HG03039 (cell line): ENCODE data around the gene RANGRF.
"Not testable (repeated sequence)": the region's sequence is repeated elsewhere in the genome, so short reads cannot be mapped to it uniquely, and the experiment has no call there.

Source experiments
- ATAC-seq: cut with Tn5 transposase; IDR thresholded peaks from one replicate; pipeline ENCODE4 v1.9.1; 2021; ENCODE audit warnings: mild to moderate bottlenecking, moderate library complexity; ENCODE audit not compliant: unreplicated experiment

Gene RANGRF, protein sequence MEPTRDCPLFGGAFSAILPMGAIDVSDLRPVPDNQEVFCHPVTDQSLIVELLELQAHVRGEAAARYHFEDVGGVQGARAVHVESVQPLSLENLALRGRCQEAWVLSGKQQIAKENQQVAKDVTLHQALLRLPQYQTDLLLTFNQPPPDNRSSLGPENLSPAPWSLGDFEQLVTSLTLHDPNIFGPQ

DNA sequence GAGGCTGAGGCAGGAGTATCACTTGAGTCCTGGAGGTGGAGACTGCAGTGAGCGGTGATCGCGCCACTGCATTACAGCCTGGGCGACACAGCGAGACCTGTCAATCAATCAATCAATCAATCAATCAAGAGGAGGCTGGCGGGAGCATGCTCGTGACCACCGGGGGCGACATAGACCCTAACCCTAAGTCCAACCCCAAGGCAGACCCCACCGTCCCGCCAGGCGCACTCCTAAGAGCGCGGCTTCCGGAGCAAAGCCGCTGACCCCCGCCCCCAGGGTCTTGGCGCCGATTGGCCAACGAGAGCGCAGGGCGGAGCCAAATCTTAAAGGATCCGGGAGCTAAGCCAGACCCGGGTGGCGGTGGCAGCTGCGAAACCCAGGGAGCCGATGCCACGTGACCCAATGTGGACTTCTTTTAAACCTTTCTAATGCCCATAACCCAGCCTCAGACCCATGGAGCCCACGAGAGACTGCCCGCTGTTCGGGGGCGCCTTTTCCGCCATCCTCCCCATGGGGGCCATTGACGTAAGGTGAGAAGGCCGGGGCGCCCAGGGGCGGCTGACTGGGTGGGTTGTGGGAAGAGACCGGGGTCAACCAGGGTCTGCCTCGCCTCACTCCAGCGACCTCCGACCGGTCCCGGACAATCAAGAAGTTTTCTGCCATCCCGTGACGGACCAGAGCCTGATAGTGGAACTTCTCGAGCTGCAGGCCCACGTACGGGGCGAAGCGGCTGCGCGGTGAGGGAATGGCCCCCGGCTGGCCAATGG lies at the start of gene RANGRF:
TSS of gene RANGRF (plus strand) at position 335 of the 767 bp plus-strand sequence. CDS start at position 454, 119 bp downstream.
- ATAC-seq, result peak; percentile 76

DNA sequence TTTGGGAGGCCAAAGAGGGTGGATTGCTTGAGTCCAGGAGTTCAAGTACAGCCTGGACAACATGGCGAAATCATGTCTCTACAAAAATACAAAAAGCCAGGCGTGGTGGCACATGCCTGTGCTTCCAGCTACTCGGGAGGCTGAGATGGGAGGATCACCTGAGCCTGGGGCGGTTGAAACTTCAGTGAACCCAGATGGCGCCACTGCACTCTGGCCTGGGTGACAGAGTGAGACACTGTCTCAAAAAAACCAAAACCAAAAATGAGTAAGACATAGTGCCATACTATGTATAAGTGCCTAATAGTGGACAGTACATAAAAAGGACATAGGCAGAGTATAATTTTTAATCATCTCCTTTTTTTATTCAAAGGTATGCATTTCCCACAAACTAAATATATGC lies 44.6 kb upstream of the RANGRF start:
- ATAC-seq, result no peak

DNA sequence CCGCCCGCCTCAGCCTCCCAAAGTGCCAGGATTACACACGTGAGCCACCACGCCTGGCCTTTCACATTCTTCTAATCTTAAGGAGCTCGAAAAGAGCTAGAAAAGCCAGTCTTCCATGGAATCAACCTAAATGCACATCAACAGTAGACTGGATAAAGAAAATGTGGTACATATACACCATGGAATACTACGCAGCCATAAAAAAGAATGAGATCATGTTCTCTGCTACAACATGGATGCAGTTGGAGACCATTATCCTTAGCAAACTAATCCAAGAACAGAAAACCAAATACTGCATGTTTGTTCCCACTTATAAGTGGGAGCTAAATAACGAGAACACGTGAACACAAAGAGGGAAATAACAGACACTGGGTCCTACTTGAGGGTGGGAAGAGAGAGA lies 43.7 kb upstream of the RANGRF start:
- no peak for ATAC-seq

DNA sequence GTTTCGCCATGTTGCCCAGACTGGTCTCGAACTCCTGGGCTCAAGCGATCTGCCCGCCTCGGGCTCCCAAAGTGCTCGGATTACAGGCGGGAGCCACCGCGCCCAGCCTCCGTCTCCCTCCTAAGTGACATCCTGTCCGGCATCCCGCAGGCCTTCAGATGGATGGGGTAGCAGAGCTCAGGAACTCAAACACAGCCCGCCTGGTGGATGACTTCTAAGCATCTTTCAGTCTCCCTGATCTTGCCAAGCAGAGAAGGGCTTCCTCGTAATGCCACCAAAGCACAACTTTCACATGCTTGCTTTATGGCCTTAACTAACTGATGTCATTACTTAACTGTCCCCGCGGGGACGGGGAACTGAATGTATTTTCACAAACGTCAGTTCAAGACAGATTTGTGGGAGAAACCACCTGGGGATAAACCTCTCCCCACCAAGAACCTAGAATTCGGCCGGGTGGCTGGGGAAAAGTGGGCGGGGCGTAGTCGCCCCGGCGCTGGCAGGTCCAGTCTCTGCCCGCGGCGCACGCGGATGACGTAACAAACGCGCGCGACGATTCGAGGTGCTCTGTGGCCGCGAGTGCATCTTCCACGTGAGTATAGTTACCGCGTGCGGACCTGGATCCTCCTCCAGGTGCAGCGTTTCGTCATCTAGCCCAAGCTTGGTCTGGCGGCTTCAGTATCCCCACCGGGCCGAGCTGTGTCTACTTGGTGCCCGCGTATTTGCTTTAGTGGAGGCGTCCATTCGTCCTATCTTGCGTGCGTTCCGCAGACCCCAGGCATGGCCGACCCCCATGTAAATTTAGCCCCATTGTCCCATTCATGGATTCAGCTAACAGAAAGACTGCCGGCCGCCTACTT lies 39.5 kb upstream of the RANGRF start, which contains the start of gene PFAS:
TSS of gene PFAS (plus strand) at position 539 of the 857 bp plus-strand sequence. CDS start 4,649 bp downstream, outside the sequence.
- peak; percentile 58 for ATAC-seq

DNA sequence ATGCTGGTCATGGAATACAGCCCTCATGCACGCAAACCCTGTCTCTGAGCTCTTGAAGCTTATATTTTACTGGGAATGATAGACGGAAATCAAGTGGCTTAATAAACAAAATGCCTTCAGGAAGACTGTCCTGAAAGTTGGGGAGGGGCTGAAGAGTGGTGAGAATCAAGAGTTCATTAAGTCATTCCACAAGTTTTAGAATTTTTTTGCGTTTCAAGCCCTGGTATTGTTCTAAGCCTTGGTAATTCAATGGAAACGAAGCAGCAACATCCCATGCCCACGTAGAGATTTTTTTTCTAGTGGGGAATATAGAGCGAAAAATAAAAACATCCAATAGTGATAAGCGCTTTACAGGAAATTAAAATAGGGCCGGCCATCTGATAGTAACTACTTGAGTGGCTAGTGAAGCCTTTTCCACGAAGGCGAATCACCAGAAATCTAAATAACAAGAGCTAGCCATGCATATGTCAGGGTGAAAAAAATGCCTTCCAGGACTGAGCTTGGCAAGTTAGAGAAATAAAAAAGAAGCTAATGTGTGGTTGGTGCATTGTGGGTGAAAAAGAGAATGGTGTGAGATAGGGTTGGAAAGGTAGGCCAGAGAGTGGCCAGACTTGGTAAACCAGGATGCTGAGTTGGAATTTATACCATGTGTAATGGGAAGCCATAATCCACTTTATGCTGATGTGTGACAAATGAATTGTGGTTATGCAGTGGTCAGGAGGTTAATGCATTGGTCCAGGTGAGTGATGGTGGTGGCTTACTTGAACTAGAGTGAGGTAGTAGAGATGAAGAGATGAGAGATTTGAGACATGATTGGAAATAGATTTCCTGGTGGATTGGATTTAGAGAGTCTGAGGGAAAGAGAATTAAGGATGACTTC lies 38.6 kb upstream of the RANGRF start:
- ATAC-seq, result no peak

DNA sequence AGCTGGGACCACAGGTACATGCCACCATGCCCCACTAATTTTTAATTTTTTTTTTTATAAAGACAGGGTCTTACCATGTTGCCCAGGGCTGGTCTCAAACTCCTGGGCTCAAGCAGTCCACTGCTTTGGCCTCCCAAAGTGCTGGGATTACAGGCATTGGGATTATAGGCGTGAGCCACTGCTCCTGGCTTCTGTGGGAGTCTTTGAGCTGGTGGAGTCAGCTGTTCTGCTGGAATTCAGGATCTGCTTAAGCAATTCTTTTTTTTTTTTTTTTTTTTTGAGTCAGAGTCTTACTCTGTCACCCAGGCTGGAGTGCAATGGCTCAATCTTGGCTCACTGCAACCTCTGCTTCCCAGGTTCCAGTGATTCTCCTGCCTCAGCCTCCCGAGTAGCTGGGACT lies 37.1 kb upstream of the RANGRF start:
- ATAC-seq, result not testable (repeated sequence)

DNA sequence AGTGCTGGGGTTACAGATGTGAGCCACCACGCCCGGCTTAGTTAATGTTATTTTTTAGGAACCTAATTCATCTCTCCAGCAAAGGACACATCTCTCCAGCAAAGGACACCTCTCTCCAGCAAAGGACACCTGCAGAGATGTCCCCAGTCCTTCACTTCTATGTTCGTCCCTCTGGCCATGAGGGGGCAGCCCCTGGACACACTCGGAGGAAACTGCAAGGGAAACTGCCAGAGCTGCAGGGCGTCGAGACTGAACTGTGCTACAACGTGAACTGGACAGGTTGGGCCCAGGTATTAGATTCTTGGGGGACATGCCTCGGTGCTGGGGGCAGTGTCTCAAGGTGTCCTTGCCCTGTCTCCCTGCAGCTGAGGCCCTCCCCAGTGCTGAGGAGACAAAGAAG lies 34.7 kb upstream of the RANGRF start:
- ATAC-seq, result no peak

DNA sequence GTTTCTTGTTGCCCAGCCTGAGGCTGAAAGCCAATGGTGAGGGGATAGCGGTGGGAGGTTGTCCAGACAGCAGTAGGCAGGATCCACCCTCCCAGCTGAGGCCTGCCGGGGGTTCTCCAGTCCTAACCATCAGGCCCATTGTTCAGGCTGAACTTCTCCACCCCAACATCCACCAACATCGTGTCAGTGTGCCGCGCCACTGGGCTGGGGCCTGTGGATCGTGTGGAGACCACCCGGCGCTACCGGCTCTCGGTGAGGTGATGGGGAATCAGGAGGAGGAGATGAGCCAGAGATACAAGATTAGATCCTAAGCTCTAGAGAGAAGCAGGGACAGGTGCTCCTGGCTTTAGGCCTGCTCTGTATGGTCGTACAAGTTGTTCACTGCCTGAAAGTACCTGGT lies 33.6 kb upstream of the RANGRF start:
- ATAC-seq, result no peak

DNA sequence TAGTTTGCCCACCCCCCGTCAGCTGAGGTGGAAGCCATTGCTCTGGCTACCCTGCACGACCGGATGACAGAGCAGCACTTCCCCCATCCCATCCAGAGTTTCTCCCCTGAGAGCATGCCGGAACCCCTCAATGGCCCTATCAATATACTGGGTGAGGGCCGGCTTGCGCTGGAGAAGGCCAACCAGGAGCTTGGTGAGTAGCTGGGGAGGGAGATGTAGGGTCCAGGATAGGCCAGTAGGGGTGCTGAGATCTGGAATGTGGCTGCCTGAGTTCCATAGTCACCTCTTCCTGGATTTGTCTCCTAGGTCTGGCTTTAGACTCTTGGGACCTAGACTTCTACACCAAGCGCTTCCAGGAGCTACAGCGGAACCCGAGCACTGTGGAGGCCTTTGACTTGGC lies 33.0 kb upstream of the RANGRF start:
- ATAC-seq, result no peak

DNA sequence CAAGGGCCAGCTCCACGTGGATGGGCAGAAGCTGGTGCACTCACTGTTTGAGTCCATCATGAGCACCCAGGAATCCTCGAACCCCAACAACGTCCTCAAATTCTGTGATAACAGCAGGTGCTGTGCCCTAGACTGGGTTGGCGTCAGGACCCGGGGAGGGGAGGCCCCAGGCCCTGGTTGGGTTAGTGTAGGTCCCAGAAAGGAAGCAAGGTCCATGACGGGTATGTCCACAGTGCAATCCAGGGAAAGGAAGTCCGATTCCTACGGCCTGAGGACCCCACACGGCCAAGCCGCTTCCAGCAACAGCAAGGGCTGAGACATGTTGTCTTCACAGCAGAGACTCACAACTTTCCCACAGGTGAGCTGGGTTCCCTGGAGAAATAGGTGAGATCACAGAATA lies 32.2 kb upstream of the RANGRF start:
- ATAC-seq, result no peak

DNA sequence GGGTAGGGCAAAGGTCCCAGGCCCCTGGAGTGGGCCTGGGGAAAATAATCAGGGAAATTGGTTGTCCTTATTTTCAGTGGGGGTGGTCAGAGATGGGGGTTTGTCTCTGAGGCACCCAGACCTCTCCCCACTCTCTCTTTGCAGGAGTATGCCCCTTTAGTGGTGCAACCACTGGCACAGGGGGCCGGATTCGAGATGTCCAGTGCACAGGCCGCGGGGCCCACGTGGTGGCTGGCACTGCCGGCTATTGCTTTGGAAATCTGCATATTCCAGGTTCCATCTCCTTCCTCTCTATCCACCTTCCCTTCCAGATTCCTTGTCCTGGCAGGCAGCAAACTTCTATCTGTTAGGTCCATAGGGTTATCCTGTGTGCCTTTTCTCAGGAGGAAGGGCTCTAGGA lies 31.8 kb upstream of the RANGRF start:
- ATAC-seq, result no peak

DNA sequence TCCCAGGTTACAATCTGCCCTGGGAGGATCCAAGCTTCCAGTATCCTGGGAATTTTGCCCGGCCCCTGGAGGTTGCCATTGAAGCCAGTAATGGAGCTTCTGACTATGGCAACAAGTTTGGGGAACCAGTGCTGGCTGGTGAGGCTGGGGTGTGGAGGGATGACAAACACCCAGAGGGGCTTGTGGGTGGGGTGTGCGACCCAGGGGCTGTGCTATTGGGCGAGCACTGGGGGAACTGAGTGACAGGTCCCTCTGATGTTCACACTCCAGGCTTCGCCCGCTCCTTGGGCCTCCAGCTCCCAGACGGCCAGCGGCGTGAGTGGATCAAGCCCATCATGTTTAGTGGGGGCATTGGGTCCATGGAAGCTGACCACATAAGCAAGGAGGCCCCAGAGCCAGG lies 30.7 kb upstream of the RANGRF start:
- ATAC-seq, result no peak

DNA sequence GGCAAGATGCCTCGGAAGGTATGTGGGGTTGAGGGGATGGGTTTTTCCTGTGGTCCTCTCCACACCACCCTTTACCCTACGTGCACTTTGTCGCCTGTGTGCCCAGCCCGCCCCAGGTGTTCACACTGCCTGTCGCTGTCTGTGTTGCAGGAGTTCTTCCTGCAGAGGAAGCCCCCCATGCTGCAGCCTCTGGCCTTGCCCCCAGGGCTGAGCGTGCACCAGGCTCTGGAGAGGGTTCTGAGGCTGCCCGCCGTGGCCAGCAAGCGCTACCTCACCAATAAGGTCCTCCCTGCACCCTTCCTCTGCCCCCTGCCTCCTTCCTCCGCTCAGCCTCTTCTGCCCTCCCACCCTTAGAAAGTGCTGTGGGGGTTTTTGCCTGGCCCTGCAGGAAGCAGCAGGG lies 24.1 kb upstream of the RANGRF start:
- no peak for ATAC-seq

DNA sequence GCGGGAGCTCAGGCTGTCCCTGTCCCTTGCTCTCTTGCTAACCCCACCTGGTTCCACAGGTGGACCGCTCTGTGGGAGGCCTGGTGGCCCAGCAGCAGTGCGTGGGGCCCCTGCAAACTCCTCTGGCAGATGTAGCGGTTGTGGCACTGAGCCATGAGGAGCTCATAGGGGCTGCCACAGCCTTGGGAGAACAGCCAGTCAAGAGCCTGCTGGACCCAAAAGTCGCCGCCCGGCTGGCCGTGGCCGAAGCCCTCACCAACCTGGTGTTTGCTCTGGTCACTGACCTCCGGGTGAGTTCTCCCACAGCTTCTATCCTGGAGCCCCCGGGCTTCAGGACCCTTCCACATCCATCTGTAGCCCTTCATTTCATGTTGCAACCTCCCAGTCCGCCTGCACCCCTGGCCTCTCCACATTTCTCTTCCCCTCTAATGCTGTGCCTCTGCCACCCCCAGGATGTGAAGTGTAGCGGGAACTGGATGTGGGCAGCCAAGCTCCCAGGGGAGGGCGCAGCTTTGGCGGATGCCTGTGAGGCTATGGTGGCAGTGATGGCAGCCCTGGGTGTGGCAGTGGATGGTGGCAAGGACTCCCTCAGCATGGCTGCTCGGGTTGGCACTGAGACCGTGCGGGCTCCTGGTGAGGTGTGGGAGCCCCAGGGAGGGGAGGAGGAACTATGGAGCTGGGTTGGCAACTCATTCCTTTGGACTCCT lies 23.5 kb upstream of the RANGRF start:
- no peak for ATAC-seq

DNA sequence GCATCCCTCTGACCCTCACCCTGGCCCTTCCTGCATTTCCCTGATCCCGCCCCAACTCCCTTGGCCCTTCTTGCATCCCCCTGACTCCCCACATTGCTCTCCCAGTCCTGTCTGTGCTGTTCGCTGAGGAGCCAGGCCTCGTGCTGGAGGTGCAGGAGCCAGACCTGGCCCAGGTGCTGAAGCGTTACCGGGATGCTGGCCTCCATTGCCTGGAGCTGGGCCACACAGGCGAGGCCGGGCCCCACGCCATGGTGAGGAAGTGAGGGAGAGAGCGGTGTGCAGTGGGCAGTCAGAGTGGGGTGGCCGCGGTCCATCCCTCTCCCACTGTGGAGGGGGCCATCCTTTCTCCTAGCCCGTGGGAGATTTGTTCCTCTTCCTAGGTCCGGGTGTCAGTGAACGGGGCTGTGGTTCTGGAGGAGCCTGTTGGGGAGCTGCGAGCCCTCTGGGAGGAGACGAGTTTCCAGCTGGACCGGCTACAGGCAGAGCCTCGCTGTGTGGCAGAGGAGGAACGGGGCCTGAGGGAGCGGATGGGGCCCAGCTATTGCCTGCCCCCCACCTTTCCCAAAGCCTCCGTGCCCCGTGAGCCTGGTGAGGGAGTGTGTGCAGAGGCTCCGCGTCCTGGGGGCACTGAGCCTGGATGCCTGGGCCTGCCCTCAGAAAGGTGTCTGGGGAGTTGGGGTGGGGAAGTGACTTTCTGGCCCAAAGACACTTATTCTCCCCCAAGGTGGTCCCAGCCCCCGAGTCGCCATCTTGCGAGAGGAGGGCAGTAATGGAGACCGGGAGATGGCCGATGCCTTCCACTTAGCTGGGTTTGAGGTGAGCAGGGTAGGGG lies 21.6 kb upstream of the RANGRF start:
- ATAC-seq, result no peak

DNA sequence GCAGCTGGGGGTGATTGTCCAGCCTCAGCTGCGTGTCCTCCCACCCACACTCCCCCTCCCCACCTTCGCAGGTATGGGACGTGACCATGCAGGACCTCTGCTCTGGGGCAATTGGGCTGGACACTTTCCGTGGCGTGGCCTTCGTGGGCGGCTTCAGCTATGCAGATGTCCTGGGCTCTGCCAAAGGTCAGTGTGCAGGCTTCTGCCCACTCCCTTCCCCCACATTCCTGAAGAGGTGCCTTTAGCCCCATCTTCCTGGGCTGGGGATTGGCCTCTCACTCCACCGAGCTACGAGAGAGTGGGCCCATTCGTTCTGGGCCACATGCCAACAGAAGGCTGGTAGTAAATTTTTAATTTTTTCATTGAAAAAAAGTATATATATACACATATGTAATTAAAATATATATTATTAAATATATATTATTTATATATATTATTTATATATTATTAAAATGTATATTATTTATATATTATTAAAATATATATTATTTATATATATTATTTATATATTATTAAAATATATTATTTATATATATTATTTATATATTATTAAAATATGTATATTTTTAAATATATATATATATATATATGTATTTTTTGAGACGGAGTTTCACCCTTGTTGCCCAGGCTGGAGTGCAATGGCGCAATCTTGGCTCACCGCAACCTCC lies 20.9 kb upstream of the RANGRF start:
- no peak for ATAC-seq

DNA sequence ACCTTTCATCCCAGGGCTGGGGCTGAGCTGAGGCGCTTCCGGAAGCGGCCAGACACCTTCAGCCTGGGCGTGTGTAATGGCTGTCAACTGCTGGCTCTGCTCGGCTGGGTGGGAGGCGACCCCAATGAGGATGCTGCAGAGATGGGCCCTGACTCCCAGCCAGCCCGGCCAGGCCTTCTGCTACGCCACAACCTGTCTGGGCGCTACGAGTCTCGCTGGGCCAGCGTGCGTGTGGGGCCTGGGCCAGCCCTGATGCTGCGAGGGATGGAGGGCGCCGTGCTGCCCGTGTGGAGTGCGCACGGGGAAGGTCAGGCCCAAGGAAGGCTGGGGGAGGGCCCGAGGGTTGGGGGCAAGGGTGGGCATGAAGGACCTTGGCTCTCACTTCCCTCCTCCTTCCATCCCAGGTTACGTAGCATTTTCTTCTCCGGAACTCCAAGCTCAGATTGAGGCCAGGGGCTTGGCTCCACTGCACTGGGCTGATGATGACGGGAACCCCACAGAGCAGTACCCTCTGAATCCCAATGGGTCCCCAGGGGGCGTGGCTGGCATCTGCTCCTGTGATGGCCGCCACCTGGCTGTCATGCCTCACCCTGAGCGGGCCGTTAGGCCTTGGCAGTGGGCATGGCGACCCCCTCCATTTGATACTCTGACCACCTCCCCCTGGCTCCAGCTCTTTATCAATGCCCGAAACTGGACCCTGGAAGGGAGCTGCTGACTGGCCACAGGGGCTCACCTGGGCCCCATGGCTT lies 19.7 kb upstream of the RANGRF start:
- ATAC-seq, result no peak

DNA sequence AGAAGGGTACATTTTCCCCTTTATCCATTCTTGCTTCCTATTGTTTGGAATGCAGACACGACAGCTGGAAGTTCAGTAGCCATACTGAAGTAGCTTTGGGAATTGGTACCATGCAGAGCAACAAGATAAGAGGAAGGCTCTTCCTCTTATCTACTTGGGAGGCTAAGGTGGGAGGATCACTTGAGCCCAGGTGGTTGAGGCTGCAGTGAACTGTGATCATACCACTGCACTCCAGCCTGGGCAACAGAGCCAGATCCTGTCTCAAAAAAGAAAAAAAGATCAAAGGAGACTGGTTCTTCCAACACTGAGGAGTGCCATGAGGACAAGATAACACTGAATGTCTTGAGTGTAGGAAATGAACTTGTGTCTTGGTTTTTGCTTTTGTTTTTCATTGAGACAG lies 16.0 kb upstream of the RANGRF start:
- ATAC-seq, result no peak
